ENCODE measurements around the gene SLC4A1AP.

- TF ChIP-seq CTCF (IDR thresholded peaks at IDR 0.05), result no peak
- peak in 1 of 2 donors; percentile 17 for TF ChIP-seq POLR2AphosphoS5 (IDR thresholded peaks at IDR 0.05)
Measured at GRCh38 chr2:27724905-27725701, 61.4 kb downstream of the SLC4A1AP start.

All from upper lobe of left lung (tissue), 4 donors.